NAMALWA (cell line): ENCODE data around the gene CENPF.
A peak's percentile ranks its signal among the peaks of the same experiment; 100 is the strongest.
"Not testable (repeated sequence)": the region's sequence is repeated elsewhere in the genome, so short reads cannot be mapped to it uniquely, and the experiment has no call there.

ENCODE experiments used
- DNase-seq: peaks from one replicate; pipeline ENCODE4 v3.0.0-alpha.2; 2015; ENCODE audit warnings: low spot score

The CENPF gene

DNA sequence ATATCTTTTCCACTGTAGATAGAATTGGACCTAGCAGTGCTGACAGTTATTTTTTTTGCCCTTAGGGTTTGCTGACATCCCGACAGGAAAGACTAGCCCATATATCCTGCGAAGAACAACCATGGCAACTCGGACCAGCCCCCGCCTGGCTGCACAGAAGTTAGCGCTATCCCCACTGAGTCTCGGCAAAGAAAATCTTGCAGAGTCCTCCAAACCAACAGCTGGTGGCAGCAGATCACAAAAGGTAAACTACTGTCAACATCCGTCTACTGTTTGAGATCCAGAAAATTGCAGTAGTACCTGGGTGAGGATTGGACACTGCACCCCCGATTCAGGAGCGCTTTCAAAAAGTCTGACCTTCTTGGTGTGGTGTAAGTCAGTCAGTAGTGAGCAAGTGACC, 55.8 kb downstream of the CENPF start:
- DNase-seq = no peak

- DNase-seq = no peak
Observed at GRCh38 chr1:214660190-214660589, 57.2 kb downstream of the CENPF start.

DNA sequence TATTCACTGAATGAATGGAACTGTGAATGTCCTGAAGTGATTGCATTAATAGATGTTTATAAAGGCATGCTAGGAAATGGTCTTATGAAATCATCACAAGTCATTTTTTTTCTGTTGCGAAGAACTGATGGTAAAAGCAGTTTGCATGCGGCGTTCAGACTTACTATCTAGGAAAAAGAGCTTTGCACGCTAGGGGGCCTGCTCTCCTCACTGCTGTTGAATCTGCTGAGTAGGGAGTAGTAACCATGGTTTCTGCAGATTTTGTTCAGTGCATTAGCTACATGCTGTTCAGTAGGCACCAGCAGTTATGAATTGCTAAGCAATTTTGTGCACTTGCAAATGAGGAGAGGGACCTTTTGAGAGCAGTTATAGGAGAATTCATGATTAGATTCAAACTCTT, 57.9 kb downstream of the CENPF start:
- peak; percentile 20 for DNase-seq

- no peak for DNase-seq
Observed at GRCh38 chr1:214662223-214662785, 59.3 kb downstream of the CENPF start.

DNA sequence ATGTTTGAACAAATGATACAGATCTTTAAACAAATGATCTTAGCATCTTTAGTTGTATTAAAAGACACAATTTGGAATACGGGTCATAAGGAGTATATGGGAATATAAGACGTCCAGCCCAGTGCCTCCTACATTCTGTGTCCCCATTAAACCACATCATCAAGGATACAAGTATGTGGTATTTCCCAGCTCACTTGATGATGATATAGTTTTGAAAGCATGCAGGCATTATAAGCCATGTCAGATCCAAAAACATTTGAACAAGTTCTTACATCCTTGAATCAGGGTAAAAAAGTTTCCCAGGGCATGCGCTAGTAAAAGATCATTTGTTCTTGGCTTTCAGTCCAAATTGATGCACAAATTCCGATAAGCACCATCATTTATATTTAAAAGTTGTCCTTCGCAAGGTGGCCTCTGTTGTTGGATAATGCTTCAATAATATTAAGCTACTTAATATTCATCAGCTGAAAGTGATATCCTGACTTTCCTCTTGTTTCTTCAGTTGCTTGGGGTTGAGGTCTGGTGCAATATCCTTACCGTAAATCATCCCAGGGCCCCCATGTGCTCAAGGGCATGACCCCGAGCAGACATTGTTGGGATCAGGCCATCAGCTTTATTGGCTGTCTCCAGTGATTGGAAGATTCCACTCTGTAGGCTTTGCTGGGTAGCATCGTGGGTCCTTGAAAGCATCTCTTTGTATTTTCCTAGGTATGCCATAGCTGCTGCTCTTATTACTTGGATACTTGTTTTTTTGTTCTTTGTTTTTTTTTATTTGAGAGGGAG, 61.8 kb downstream of the CENPF start:
- DNase-seq = no peak

GRCh38 chr1:214665606-214666110, 62.7 kb downstream of the CENPF start:
- no peak for DNase-seq

DNA sequence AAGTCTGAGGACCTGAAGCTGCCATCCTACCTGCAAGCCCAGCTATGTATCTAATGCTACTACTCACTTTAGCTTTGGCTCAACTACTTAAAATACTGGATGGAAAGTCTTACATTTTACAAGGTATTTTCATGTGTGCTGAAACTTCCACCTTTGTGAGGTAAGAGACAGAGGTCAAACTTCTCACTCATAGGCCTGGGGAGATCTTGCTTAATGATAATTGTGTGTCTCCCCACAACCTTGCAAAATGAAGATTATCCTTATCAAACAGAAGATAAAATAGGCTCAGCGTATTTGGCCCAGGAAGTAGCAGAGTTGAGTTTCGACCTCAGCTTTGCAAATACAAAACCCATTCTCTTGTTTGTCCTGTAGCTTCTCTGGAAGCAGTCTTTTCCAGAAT, 63.7 kb downstream of the CENPF start:
- no peak for DNase-seq

DNA sequence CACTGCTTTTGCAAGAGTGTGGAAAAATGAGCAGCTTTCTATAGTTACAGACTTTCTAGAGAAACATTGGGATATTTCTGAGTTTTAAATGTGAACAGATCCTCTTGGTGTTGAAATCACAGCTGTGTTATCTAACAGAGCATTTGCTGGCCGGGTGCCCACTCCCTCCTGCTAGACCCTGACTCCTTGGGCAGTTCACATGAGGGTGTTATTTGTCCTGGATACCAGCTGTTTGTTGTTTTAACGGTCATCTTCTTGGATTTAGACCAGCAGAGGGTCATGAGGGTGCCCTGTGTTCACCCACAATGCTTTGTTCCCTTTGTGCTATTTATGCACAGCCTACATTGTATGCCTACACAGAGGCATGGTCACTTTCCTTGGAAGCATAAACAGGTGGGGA, 67.1 kb downstream of the CENPF start:
- DNase-seq = no peak

- DNase-seq = not testable (repeated sequence)
Observed at GRCh38 chr1:214673029-214673428, 70.0 kb downstream of the CENPF start.

GRCh38 chr1:214673576-214673975, 70.6 kb downstream of the CENPF start:
- DNase-seq = no peak

DNA sequence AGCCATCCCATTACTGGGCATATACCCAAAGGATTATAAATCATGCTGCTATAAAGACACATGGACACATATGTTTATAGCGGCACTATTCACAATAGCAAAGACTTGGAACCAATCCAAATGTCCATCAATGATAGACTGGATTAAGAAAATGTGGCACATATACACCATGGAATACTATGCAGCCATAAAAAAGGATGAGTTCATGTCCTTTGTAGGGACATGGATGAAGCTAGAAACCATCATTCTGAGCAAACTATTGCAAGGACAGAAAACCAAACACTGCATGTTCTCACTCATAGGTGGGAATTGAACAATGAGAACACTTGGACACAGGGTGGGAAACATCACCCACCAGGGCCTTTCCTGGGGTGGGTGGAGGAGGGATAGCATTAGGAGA, 72.5 kb downstream of the CENPF start:
- not testable (repeated sequence) for DNase-seq

DNA sequence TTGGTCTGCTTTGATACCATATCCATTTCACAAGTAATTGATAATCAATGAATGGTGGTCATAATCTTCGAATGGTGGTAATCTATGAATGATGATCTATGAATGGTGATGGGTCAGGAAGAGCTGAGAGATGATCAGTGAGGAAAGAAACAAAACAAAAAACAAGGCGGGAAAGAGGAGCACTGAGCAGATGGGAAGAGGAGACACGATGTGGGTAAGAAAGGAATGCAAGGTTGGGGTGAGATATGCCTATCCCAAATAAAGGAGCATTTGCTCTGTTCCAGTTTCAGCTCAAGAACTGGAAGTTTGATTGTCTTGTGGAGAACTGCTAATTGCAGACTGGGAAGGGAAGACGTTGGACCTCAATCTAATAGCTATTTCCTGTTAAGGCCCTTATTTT, 73.8 kb downstream of the CENPF start:
- DNase-seq = no peak

DNA sequence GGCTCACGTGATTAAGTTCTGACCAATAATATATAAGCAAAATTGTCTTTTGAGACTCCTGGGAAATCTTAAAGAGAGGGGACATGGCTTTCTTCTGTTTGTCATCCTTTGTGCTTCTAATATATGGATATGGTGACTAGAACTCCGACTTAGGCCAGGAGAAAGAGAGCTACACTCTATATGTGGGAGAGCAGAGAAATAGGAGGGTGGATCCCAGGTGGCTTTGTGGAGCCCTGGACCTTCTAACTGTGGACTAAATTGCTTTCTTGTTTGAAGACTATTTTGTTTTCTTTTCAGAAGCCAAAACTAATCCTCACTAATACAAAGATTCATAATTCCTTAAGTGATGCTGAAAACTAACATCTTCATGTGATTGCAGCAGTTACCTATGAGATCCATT, 75.0 kb downstream of the CENPF start:
- DNase-seq = no peak

GRCh38 chr1:214678386-214678785, 75.4 kb downstream of the CENPF start:
- no peak for DNase-seq

GRCh38 chr1:214683621-214684020, 80.6 kb downstream of the CENPF start:
- no peak for DNase-seq

DNA sequence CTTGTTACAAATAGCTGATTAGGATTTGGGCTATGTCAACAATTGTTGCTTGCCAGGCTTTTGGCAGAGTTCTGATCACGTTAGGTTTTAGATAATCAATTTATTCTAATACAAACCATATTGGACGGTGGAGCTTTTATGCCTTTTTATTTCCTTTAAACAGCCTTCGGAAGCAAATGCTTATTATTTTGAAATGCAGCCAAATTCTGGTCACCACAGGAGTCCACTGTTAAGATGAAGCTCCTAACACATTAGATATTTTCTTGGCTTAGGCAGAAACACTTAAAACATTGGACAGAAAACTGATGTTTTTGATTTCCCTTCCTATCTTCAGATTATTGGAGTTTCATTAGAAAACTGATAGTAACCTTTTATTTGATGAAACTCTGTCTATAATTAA, 82.9 kb downstream of the CENPF start:
- DNase-seq = no peak

- no peak for DNase-seq
Observed at GRCh38 chr1:214686497-214686896, 83.5 kb downstream of the CENPF start.

DNA sequence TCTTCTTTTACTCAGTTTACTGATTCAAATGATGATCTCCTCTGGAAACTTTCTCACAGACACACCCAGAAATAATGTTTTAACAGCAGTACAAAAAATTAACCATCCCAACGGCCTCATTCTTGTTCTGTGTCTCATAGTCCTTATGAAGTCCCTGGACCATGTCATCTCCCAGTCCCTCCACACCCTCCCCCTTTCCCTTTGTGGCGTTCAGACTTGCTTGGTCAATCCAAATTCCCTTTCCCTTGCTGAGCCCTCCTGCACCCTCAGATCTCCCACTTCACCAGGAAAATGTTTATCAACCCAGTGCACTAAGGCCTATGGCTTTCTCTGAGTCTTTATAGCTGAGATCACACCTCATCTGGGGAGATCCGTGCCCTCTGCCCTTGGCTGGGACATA, 85.9 kb downstream of the CENPF start:
- no peak for DNase-seq

- no peak for DNase-seq
Observed at GRCh38 chr1:214694769-214695168, 91.8 kb downstream of the CENPF start.

GRCh38 chr1:214698559-214698958, 95.6 kb downstream of the CENPF start:
- DNase-seq = no peak

- DNase-seq = no peak
Observed at GRCh38 chr1:214700437-214700836, 97.4 kb downstream of the CENPF start.

- no peak for DNase-seq
Observed at GRCh38 chr1:214702556-214702955, 99.6 kb downstream of the CENPF start.

DNA sequence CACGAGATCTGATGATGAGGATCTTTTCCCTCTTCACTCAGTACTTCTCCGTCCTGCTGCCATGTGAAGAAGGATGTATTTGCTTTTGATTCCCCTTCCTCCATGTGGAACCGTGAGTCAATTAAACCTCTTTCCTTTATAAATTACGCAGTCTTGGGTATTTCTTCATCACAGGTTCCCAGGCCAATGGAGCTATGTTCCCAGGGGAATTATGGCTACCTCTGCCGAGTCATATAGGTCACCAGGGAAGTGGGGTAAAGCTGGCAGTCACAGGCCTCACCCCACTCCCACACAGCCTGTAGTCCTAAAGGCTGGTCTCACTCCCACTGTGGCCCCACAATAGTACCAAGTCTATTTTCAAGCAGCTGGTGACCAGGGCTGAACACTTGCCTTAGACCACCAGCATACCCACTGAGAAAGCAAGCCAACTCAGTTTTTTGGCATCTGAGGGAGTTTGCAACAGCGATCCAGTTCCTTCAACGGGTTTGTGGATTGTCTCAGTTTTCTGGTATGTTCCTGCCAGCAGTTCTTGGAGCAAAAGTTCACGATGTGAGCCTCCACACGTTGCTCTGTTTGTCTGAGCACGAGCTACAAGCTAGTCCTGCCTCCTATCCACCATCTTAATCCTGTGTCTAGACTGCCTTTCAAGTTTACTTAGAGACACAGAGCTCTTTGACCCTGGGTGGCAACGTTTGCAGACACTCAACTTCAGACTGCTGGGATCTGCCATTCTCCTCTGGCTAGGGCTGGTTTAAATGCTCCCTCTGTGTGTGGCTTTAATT, 104.5 kb downstream of the CENPF start:
- no peak for DNase-seq
